Breast epithelium (tissue), 3 donors: ENCODE results near the gene TMC3.

Experiments used
- POLR2AphosphoS5 ChIP-seq, 3 donors: sonication (generic); formaldehyde crosslinking; IDR thresholded peaks; one replicate each; pipeline ENCODE4 v1.6.1; 2017; ENCODE audit warnings: antibody characterized with exemption in 3 of 3
- TF ChIP-seq, protein P1 (sequence below), 3 donors: fragments of 450-650 bp; IDR thresholded peaks; one replicate each; pipeline ENCODE4 v1.5.1; 2016 to 2017; ENCODE audit warnings: antibody characterized with exemption in 3 of 3, mild to moderate bottlenecking in 3 of 3, moderate library complexity in 3 of 3

DNA sequence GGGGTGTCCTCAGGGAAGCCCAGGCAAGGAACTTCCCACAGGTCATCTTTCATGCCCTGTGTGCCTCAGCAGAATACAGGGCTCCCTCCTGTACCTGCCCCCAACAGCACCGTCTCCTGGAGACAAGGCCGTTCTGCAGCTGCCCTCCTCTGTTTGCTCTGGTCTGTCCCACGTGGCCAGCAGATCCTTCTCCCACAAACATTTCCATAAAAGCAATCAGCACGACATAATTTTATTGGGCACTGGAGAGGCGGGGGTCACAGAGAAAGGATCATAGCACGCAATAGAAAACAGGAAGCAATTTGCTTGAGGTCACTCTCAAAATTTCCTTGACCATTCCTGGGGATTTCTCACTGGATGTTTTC lies 79.5 kb downstream of the TMC3 start:
- TF ChIP-seq, protein P1, sequence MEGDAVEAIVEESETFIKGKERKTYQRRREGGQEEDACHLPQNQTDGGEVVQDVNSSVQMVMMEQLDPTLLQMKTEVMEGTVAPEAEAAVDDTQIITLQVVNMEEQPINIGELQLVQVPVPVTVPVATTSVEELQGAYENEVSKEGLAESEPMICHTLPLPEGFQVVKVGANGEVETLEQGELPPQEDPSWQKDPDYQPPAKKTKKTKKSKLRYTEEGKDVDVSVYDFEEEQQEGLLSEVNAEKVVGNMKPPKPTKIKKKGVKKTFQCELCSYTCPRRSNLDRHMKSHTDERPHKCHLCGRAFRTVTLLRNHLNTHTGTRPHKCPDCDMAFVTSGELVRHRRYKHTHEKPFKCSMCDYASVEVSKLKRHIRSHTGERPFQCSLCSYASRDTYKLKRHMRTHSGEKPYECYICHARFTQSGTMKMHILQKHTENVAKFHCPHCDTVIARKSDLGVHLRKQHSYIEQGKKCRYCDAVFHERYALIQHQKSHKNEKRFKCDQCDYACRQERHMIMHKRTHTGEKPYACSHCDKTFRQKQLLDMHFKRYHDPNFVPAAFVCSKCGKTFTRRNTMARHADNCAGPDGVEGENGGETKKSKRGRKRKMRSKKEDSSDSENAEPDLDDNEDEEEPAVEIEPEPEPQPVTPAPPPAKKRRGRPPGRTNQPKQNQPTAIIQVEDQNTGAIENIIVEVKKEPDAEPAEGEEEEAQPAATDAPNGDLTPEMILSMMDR (IDR thresholded peaks at IDR 0.05) = no peak
- no peak for TF ChIP-seq POLR2AphosphoS5 (IDR thresholded peaks at IDR 0.05)
